Esophagus (tissue), 2 donors: Measurements from ENCODE around the gene NOL6. TPM values are rescaled to one million over a fixed set of nuclear protein-coding genes. Genes with fewer than 3 reads are reported as not detected.

ENCODE experiments used
- H3K27ac ChIP-seq, 2 donors: one replicate each; pipeline ENCODE4 v1.5.1; 2013; ENCODE audit warnings: low read depth in 2 of 2, mild to moderate bottlenecking in 2 of 2, inconsistent platforms in 1 of 2, low read length in 1 of 2, moderate library complexity in 1 of 2
- H3K27me3 ChIP-seq, 2 donors: one replicate each; pipeline ENCODE4 v1.6.1; 2013; ENCODE audit warnings: low read length in 2 of 2, control low read depth in 1 of 2, mild to moderate bottlenecking in 1 of 2; ENCODE audit not compliant: insufficient read depth in 2 of 2, control insufficient read depth in 1 of 2
- H3K36me3 ChIP-seq, 2 donors: one replicate each; pipeline ENCODE4 v1.6.1; 2013; ENCODE audit warnings: low read length in 1 of 2; ENCODE audit not compliant: control insufficient read depth in 2 of 2, insufficient read depth in 2 of 2
- H3K4me1 ChIP-seq, 2 donors: one replicate each; pipeline ENCODE4 v1.6.1; 2013; ENCODE audit warnings: low read length in 1 of 2; ENCODE audit not compliant: control insufficient read depth in 2 of 2, insufficient read depth in 2 of 2
- H3K4me3 ChIP-seq, 2 donors: one replicate each; pipeline ENCODE4 v1.5.1; 2013; ENCODE audit warnings: low read length in 2 of 2, mild to moderate bottlenecking in 2 of 2, low read depth in 1 of 2, moderate library complexity in 1 of 2
- H3K9me3 ChIP-seq, 2 donors: one replicate each; pipeline ENCODE4 v1.6.1; 2013; ENCODE audit warnings: mild to moderate bottlenecking in 2 of 2, low read depth in 1 of 2, low read length in 1 of 2, moderate library complexity in 1 of 2; ENCODE audit not compliant: control insufficient read depth in 2 of 2, insufficient read depth in 1 of 2
- WGBS, 2 donors: extraction: QIAGEN DNeasy Blood & Tissue Kit; methylation state at CpG; one replicate each; pipeline ENCODE4 v1.1.7; 2013; 5-methylcytosine and 5-hydroxymethylcytosine counted together
- polyA plus RNA-seq, 2 donors: library from polyadenylated mRNA; stranded (reverse); fragments of 200-250 nt; gene quantifications; one replicate each; pipeline ENCODE4 v1.2.3, GENCODE V29; 2013
- donor health status: healthy with polysubstance abuse.
- donor health status: Bipolar disorder and iron deficiency.

The NOL6 gene
- polyA plus RNA-seq, 2 donors, result 25.2 to 29.2 TPM

GRCh38 chr9:33415501-33416038 is 58.2 kb downstream of the NOL6 start:
- peak overlapping the region; percentile 94 to 98 for H3K27ac ChIP-seq
- H3K27me3 ChIP-seq, result no peaks in the 10 kb centered on the region
- H3K9me3 ChIP-seq, result no peaks in the 10 kb centered on the region
- H3K4me1 ChIP-seq, result peaks cover 3 to 39% of the 10 kb centered on the region in 2 donors
- WGBS, 2 donors, result 13 to 16% methylated on average over 9 of the region's 9 CpGs
- H3K36me3 ChIP-seq, result no peaks in the 10 kb centered on the region
- no peak overlapping the region for H3K4me3 ChIP-seq

GRCh38 chr9:33414889-33415500 is 58.7 kb downstream of the NOL6 start:
- 47% methylated on average over 12 to 13 of the region's 13 CpGs for WGBS, 2 donors
- H3K4me1 ChIP-seq, result peaks cover 3 to 38% of the 10 kb centered on the region in 2 donors
- peak overlapping the region; percentile 92 to 98 for H3K27ac ChIP-seq

DNA sequence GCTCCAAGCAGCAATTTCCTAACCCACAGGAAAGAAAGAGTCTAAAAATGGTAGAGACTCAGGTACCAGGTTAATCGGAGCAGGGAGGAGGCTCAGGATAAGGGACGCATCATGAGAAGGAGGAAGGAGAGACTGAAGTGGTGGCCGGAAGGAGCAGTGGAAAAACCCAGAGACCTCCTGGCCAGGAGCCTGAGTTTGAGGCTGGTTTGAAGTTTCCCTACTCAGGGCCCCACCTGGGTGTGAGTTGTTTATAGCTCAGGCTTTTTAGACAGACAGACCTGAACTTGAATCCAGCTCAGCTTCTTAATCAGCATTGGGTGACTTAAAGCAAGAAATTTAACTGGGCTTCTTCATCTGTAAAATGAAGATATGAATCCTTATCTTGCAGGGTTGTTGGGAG is 59.5 kb downstream of the NOL6 start:
- Histone ChIP-seq H3K9me3 (no peaks in the 10 kb centered on the region), H3K27ac (peak overlapping the region; percentile 92 to 98), H3K4me3 (no peak overlapping the region), H3K36me3 (no peaks in the 10 kb centered on the region), H3K4me1 (peaks cover 3 to 36% of the 10 kb centered on the region in 2 donors), H3K27me3 (no peaks in the 10 kb centered on the region)
- WGBS, 2 donors, result 41 to 50% methylated on average over 3 of the region's 3 CpGs

More at GRCh38 chr9:33414889-33415500, 58.7 kb downstream of the NOL6 start:
- no peak overlapping the region for H3K4me3 ChIP-seq
- no peaks in the 10 kb centered on the region for H3K27me3 ChIP-seq
- no peaks in the 10 kb centered on the region for H3K9me3 ChIP-seq
- H3K36me3 ChIP-seq, result no peaks in the 10 kb centered on the region

Other genes starting within 250 kb of the NOL6 start
- gene SPINK4, start 233.8 kb downstream of the NOL6 start, polyA plus RNA-seq, result not detected
- gene BAG1, start 209.2 kb downstream of the NOL6 start, polyA plus RNA-seq, result 100 to 1,000 TPM in 1 of 2 donors, 10 to 100 TPM in 1; 63.5 to 102 TPM
- gene CHMP5, start 208.9 kb downstream of the NOL6 start, polyA plus RNA-seq, result 10 to 100 TPM; 59.9 to 64.2 TPM
- gene NFX1, start 183.4 kb downstream of the NOL6 start, polyA plus RNA-seq, result 10 to 100 TPM; 13.0 to 17.2 TPM
- gene AQP7, start 71.4 kb downstream of the NOL6 start, polyA plus RNA-seq, result 1 to 10 TPM in 1 of 2 donors, under 1 TPM in 1; 0.54 to 2.6 TPM
- gene AQP3, start 26.3 kb downstream of the NOL6 start, polyA plus RNA-seq, result 1,000 to 10,000 TPM in 1 of 2 donors, 100 to 1,000 TPM in 1; 933 to 1,009 TPM
- 1 to 10 TPM; 1.6 to 7.2 TPM for gene ANKRD18B, start 50.3 kb upstream of the NOL6 start, polyA plus RNA-seq